PC-9 (cell line): ENCODE results near the gene IFNA1.

ENCODE experiments used
- CTCF ChIP-seq: fragments of 200-600 bp; sonication (generic); conservative IDR thresholded peaks from 2 replicates; pipeline ENCODE4 v1.6.1; 2017; ENCODE audit warnings: mixed run types, antibody characterized with exemption, mild to moderate bottlenecking, moderate library complexity
- EZH2 ChIP-seq: fragments of 200-600 bp; sonication (generic); IDR thresholded peaks from 2 replicates; pipeline ENCODE4 v1.8.0; 2017; ENCODE audit warnings: antibody characterized with exemption, low read depth

- TF ChIP-seq CTCF (no peak), EZH2 (no peak)
These were observed at the start of gene IFNA1 for GRCh38 chr9:21440139-21440538.
